ENCODE data around the gene VANGL2.

The VANGL2 gene

GRCh38 chr1:160465123-160465522, 64.8 kb downstream of the VANGL2 start:
- no peak for DNase-seq

DNA sequence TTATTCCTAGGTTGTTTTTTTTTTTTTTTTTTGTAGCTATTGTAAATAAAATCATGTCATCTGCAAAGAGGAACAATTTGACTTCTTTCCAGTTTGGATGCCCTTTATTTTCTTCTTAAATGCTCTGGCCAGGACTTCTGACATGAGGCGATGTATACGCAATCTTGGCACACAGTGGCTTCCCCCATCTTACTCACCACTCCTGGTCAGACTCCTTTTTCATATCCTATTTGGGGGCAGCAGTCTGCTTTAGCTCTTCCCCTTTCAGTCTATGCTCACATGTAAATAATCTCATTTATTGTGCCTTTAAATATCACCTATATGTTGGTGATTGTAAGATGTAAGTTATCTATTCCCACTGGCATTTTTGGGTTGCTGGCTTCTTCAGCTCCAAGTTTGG, 66.6 kb downstream of the VANGL2 start:
- DNase-seq: no peak

GRCh38 chr1:160467576-160467975, 67.2 kb downstream of the VANGL2 start:
- DNase-seq: no peak

- DNase-seq: no peak
Measured at GRCh38 chr1:160471253-160471652, 70.9 kb downstream of the VANGL2 start.

GRCh38 chr1:160472112-160472511, 71.7 kb downstream of the VANGL2 start:
- no peak for DNase-seq

- no peak for DNase-seq
Measured at GRCh38 chr1:160474392-160475242, 74.3 kb downstream of the VANGL2 start.

Data from DMS79 treated with DMSO at 0.1 percent for 48 hours (cell line).